Measurements from ENCODE around the gene VEZT.

The VEZT gene

GRCh38 chr12:95244350-95244749, 26.7 kb downstream of the VEZT start:
- H3K27me3 ChIP-seq (ENCODE audit: insufficient read depth, low read length, poor library complexity): no peaks in the 10 kb centered on the region
- TF ChIP-seq EZH2 (IDR thresholded peaks at IDR 0.05; ENCODE audit: borderline replicate concordance, low read depth, low read length, severe bottlenecking): no peak
- TF ChIP-seq CTCF (IDR thresholded peaks at IDR 0.05; ENCODE audit: borderline replicate concordance, extremely low read depth, low read length, poor library complexity, severe bottlenecking): no peak
- no peak overlapping the region for H3K4me3 ChIP-seq (ENCODE audit: low read depth in 1 of 2, low read length in 2 of 2)
- H3K4me1 ChIP-seq (ENCODE audit: insufficient read depth, low read length): peaks cover 13% of the 10 kb centered on the region
- ATAC-seq (ENCODE audit: insufficient read depth, low read depth): no peak
- peaks cover 97% of the 10 kb centered on the region for H3K79me2 ChIP-seq (ENCODE audit: insufficient read depth, low read length)
- H3K36me3 ChIP-seq (ENCODE audit: insufficient read depth, low read length): peaks cover 25% of the 10 kb centered on the region; the same call in 1 of the 2 replicates
- peaks cover 52% of the 10 kb centered on the region; the same call in 1 of the 2 replicates for H4K20me1 ChIP-seq (ENCODE audit: insufficient read depth, low read length)
- no peak overlapping the region for H3K4me2 ChIP-seq (ENCODE audit: insufficient read depth, low read length)
- DNase-seq: no peak
- no peak overlapping the region for H3K27ac ChIP-seq (ENCODE audit: low read length)
- no peaks in the 10 kb centered on the region for H3K9me3 ChIP-seq (ENCODE audit: insufficient read depth, low read length, severe bottlenecking)
- no peak overlapping the region for H3K9ac ChIP-seq (ENCODE audit: low read depth, low read length)
- H2AFZ ChIP-seq (ENCODE audit: low read depth, low read length): no peak overlapping the region

GRCh38 chr12:95248095-95248494, 30.5 kb downstream of the VEZT start:
- H3K27me3 ChIP-seq (ENCODE audit: insufficient read depth, low read length, poor library complexity): no peaks in the 10 kb centered on the region
- peaks cover 36% of the 10 kb centered on the region; the same call in 1 of the 2 replicates for H4K20me1 ChIP-seq (ENCODE audit: insufficient read depth, low read length)
- H3K4me3 ChIP-seq (ENCODE audit: low read depth in 1 of 2, low read length in 2 of 2): no peak overlapping the region
- H3K4me2 ChIP-seq (ENCODE audit: insufficient read depth, low read length): no peak overlapping the region
- peaks cover 85% of the 10 kb centered on the region for H3K79me2 ChIP-seq (ENCODE audit: insufficient read depth, low read length)
- no peak overlapping the region for H2AFZ ChIP-seq (ENCODE audit: low read depth, low read length)
- TF ChIP-seq EZH2 (IDR thresholded peaks at IDR 0.05; ENCODE audit: borderline replicate concordance, low read depth, low read length, severe bottlenecking) (no peak), CTCF (IDR thresholded peaks at IDR 0.05; ENCODE audit: borderline replicate concordance, extremely low read depth, low read length, poor library complexity, severe bottlenecking) (no peak)
- peaks cover 18% of the 10 kb centered on the region for H3K36me3 ChIP-seq (ENCODE audit: insufficient read depth, low read length)
- no peak for DNase-seq
- peaks cover 13% of the 10 kb centered on the region for H3K4me1 ChIP-seq (ENCODE audit: insufficient read depth, low read length)
- H3K27ac ChIP-seq (ENCODE audit: low read length): no peak overlapping the region
- H3K9ac ChIP-seq (ENCODE audit: low read depth, low read length): no peak overlapping the region
- no peak for ATAC-seq (ENCODE audit: insufficient read depth, low read depth)
- H3K9me3 ChIP-seq (ENCODE audit: insufficient read depth, low read length, severe bottlenecking): no peaks in the 10 kb centered on the region

GRCh38 chr12:95248604-95249360, 31.2 kb downstream of the VEZT start:
- H2AFZ ChIP-seq (ENCODE audit: low read depth, low read length): no peak overlapping the region
- peaks cover 18% of the 10 kb centered on the region for H3K36me3 ChIP-seq (ENCODE audit: insufficient read depth, low read length)
- ATAC-seq (ENCODE audit: insufficient read depth, low read depth) (no peak), DNase-seq (no peak)
- peaks cover 33% of the 10 kb centered on the region; the same call in 1 of the 2 replicates for H4K20me1 ChIP-seq (ENCODE audit: insufficient read depth, low read length)
- H3K9ac ChIP-seq (ENCODE audit: low read depth, low read length): no peak overlapping the region
- no peak overlapping the region for H3K27ac ChIP-seq (ENCODE audit: low read length)
- H3K27me3 ChIP-seq (ENCODE audit: insufficient read depth, low read length, poor library complexity): no peaks in the 10 kb centered on the region
- H3K79me2 ChIP-seq (ENCODE audit: insufficient read depth, low read length): peaks cover 82% of the 10 kb centered on the region
- peaks cover 13% of the 10 kb centered on the region for H3K4me1 ChIP-seq (ENCODE audit: insufficient read depth, low read length)
- TF ChIP-seq EZH2 (IDR thresholded peaks at IDR 0.05; ENCODE audit: borderline replicate concordance, low read depth, low read length, severe bottlenecking) (no peak), CTCF (IDR thresholded peaks at IDR 0.05; ENCODE audit: borderline replicate concordance, extremely low read depth, low read length, poor library complexity, severe bottlenecking) (no peak)
- no peaks in the 10 kb centered on the region for H3K9me3 ChIP-seq (ENCODE audit: insufficient read depth, low read length, severe bottlenecking)
- no peak overlapping the region for H3K4me2 ChIP-seq (ENCODE audit: insufficient read depth, low read length)
- H3K4me3 ChIP-seq (ENCODE audit: low read depth in 1 of 2, low read length in 2 of 2): no peak overlapping the region
